GM19372 (cell line): Measurements from ENCODE around the gene PC.
"Not testable (repeated sequence)": the region's sequence is repeated elsewhere in the genome, so short reads cannot be mapped to it uniquely, and the experiment has no call there.

Experiments used
- ATAC-seq: cut with Tn5 transposase; IDR thresholded peaks from one replicate; pipeline ENCODE4 v1.9.1; 2021; ENCODE audit warnings: mild to moderate bottlenecking, low read depth, moderate library complexity; ENCODE audit not compliant: unreplicated experiment

The PC gene

GRCh38 chr11:66981976-66982578 lies 23.9 kb upstream of the PC start:
- no peak for ATAC-seq

- no peak for ATAC-seq
Observed at GRCh38 chr11:66979336-66979980, 21.3 kb upstream of the PC start.

- no peak for ATAC-seq
Observed at GRCh38 chr11:66978717-66979116, 20.5 kb upstream of the PC start.

- no peak for ATAC-seq
Observed at GRCh38 chr11:66978229-66978628, 20.0 kb upstream of the PC start.

- ATAC-seq, result no peak
Observed at GRCh38 chr11:66976925-66977324, 18.7 kb upstream of the PC start.

GRCh38 chr11:66976028-66976467 lies 17.9 kb upstream of the PC start:
- ATAC-seq, result no peak

GRCh38 chr11:66975405-66976027 lies 17.3 kb upstream of the PC start:
- ATAC-seq, result no peak

- no peak for ATAC-seq
Observed at GRCh38 chr11:66974724-66975404, 16.7 kb upstream of the PC start, which contains the start of gene C11orf86. C11orf86 (plus strand) TSS chr11:66975304; CDS start chr11:66975363, 59 bp downstream.

GRCh38 chr11:66973956-66974580 lies 15.9 kb upstream of the PC start:
- ATAC-seq, result no peak

GRCh38 chr11:66971488-66971887 lies 13.3 kb upstream of the PC start:
- ATAC-seq, result no peak

- no peak for ATAC-seq
Observed at GRCh38 chr11:66970807-66971442, 12.7 kb upstream of the PC start.

GRCh38 chr11:66970371-66970806 lies 12.2 kb upstream of the PC start:
- no peak for ATAC-seq

GRCh38 chr11:66969584-66970225 lies 11.5 kb upstream of the PC start:
- no peak for ATAC-seq

- ATAC-seq, result no peak
Observed at GRCh38 chr11:66967670-66968425, 9.7 kb upstream of the PC start.

GRCh38 chr11:66966351-66966750 lies 8.2 kb upstream of the PC start:
- ATAC-seq, result no peak

- ATAC-seq, result no peak
Observed at GRCh38 chr11:66964495-66964894, 6.3 kb upstream of the PC start.

- ATAC-seq, result no peak
Observed at GRCh38 chr11:66962801-66963200, 4.6 kb upstream of the PC start.

- ATAC-seq, result no peak
Observed at GRCh38 chr11:66962247-66962646, 4.1 kb upstream of the PC start.

GRCh38 chr11:66961691-66962213 lies 3.6 kb upstream of the PC start:
- ATAC-seq, result not testable (repeated sequence)
